Suppressor macrophage treated with lipopolysaccharide for 1 hour (primary cell): ENCODE measurements around the gene ZNF423.

ENCODE experiments used
- DNase-seq, 3 donors: peaks; one replicate each; pipeline ENCODE4 v3.0.0-alpha.2; 2020 to 2022

Gene ZNF423

DNA sequence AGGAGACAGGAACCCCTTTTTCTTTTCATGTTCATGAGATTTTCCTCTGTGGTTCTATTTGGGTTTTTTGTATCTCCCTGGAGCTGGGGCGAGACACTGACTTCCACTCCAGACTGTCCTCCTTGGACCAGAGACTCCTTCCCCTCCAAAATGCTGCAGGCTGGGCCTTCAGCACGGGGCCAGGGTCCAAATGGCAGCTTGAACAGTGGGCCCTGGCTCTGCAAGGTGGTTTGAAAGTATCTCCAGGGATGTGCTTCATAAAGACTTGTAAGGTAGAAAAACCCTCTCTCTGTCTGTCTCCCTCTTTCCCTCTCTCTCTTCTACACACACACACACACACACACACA is 236.1 kb downstream of the ZNF423 start:
- DNase-seq: no peak

DNA sequence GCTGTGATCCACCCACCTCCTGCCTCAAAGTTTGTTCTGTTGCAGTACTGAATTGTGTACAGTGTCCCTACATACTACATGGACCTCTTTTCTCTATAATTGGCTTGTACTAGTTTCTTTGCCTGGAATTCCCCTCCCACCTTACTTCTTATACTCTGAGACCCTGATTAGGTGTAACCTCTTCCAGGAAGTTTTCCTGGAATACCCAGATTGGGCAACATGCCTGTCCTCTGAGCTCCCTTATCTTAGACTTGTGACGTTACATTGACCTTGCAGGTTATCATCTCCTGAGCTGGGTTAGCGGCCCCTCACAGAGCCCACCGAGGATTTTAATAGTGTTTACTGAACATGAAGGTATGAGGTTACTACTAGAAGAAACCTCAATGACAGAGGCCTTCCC is 237.0 kb downstream of the ZNF423 start:
- DNase-seq: no peak

DNA sequence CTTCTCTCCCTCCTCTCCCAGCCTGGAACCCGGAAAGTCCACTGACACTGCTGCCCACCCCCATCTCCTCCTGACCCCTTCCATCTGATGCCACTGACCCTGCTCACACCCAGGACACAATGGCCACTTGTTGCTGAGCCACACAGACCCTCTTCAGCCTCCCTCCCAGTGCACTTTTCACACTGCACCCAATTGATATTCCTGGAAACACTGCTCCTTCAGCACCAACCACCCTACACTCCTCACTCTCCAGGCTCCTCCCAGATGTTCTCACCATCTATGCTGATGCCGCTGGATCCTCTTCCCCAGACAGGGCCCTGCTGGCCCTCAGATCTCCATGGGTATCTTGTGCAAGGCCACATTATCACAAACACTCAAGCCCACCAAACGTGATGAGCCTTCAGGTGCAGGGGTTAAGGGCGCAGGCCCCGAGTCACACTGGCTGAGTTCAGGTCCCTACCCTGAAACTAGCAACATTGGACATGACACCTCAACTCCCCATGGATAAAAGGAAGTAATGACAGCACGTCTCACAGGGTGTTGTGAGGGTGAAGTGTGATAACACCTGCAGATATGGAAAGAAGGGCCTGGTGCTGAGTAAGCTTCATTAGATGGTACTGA is 238.1 kb downstream of the ZNF423 start:
- no peak for DNase-seq

DNA sequence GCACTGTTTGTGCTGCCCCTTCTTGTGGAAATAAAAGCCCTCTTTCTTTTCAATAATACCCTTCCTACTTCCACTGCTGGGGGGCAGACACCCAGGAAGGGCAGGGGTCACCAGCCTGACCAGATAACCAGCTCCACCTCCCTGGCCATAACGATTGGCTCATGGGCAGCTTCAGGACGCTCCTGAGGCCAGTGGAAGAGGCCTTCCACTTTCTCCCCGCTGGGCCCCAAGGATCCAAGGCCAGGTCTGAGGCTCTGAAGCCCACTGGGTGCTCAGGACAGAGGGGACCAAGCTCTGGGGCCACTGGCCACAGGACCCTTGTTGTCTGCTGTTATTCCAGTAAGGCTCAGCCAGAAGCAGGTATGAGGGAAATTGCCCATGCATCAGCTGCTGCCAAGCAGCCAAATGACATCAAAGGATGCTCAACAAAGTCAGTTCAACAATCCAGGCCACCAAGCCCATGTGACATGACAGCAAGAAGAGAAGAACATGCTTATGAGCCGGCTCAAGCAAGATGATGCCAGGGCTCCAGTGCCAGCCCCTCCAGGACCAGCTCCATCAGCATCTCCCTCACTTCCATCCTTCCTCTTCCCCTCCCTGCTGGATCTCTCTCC is 238.8 kb downstream of the ZNF423 start:
- no peak for DNase-seq

DNA sequence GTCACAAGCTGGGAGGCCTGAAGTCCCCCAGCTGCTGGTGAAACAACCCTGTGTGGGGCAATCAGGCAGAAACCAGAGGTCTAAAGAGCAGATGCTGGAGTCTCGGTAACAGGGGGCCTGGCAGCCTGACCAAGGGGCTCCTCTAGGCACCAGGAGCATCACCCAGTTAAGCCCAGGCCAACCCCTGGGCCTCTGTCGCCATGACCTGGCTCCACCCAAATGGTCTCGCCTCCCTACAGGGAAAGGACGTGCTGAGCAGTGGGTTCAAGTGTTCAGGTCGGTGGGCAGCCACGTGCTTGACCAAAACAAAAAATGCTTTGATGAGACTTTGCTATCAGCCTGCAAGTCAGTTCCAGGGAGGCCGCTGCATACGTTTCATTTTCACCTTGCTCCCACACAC is 240.3 kb downstream of the ZNF423 start:
- DNase-seq: no peak

DNA sequence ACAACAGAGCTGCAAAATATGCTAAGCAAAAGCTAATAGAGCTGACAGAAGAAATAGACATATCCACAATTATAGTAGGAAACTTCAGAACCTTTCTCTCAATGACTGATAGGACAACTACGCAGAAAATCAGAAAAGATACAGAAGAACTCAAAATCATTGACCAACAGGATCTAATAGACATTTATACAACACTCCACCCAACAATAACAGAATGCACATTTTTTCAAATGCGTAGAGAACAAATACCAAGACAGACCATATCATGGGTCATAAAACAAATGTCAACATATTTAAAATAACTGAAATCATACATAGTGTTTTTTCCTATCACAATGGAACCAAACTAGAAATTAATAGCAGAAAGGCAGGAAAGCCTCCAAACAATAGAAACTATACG is 244.9 kb downstream of the ZNF423 start:
- no peak for DNase-seq

DNA sequence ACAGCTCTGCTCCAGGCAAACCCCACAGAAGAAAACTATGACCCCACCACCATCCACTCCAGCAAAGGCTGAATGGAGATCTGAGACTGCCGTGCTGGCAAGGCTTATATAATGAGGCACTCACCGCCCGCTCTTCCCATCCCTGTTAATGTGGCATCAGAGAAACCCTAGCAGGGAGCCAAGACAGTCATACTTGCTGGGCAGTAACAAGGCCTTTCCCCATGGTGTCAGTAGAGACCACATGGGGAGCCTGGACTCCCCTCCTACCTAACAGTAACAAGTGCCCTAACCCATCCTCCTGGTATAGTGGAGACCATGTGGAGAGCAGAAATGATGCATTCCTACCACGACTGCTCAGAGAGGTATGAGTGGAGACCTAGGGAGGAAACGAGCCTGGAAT is 247.1 kb downstream of the ZNF423 start:
- no peak for DNase-seq

DNA sequence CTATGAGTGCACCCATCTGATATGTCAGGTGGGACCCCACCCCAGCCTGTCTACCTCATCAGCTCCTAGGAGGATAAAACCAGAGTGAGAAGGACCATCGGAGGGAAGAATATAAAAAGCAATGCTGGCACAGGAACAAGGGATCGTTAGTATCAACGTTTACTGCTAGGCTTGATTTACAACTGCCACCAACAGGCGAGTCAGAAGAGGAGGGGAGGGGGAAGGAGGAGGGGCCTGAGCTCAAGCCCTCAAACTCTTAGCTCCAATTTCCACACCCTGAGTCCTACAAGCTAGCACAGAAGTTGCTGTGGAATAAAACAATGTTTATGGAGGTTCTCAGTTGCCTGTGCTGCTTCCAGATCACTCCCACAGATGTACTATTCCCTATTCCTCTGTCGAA is 247.8 kb downstream of the ZNF423 start:
- DNase-seq: no peak

DNA sequence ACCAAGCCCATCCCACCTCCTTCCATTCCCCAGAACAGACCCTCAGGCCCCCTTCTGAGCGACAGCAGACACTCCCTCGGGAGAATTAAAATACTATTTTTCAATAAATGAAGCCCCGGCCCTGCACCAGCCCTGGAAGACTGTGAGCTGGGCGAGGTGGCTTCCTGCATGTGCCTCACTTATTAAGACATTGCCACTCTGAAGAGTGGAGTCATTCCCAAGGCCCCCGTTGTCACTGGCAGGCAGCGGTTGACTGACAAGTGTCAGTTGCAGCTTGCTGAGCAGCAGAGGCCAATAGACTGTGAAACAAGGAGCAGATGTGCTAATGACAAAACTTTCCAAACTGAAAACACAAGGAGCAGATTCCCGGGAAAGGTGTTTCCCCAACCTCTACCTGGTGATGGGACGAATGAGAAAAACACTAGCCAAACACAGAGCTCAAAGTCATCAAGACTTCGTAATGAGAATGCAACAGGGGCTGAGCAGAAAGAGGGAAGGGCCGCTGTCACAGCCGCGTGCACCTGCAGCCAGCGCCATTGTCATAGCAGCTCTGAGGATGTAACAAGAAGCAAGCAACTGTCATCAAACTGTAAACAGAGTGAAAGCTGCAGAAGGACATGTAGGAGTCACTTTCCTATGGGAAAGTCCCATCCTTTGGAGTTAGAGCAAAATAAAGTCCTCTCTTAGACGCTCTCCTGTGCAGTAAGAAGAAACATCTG is 250.2 kb downstream of the ZNF423 start:
- no peak for DNase-seq

DNA sequence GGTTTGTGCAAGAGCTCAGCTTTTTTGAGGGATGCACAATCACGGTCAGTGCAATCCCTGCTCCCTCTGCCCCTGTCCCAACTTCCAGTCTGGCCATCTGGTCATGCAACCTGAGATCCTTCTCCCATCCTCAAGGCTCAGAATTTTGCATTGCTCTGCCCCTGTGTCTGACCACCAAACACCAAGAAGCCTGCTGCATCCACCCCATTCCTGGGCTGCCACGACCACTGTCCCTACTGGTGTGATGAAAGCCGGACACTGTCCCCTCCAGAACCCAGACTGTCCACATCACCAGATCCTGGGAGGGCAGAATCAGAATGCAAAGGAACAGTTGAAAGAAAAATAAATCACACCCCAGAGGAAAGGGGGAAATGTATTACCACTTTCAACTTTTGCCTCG is 251.3 kb downstream of the ZNF423 start:
- no peak for DNase-seq

DNA sequence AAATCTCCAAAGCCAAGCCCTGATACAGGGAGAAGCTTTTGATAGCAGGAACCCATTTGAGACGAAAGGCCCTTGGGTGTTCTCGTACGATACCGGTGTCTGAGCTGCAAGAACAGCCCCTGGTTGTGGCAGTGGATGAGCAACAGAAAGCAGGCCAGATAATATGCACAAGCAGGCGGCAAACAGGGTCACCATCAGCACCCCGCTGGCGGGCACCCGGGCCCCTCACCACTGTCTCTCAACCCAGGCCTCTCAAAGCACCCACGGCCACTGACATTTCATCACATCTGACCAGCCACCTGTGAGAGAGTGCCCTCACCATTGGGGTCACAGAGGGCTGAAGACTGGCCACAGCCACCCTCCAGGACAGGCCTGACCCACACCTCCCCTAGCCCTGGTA is 252.0 kb downstream of the ZNF423 start:
- DNase-seq: no peak

DNA sequence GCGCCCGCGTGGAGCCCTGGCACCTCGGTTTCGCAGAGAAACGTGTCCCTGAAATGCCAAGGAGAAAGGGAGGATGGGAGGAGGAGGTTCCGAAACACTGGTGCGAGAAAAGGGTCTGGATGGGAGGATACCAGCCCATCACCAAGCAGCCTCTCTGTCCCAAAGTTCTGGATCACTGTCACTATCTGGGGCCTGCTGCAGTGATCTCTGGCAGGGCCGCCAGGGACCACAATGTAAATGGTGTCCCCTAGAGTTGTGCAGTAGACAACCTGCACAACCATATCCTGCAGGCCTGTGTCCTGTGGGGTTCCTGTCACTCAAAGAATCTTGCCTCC is 253.0 kb downstream of the ZNF423 start:
- no peak for DNase-seq

DNA sequence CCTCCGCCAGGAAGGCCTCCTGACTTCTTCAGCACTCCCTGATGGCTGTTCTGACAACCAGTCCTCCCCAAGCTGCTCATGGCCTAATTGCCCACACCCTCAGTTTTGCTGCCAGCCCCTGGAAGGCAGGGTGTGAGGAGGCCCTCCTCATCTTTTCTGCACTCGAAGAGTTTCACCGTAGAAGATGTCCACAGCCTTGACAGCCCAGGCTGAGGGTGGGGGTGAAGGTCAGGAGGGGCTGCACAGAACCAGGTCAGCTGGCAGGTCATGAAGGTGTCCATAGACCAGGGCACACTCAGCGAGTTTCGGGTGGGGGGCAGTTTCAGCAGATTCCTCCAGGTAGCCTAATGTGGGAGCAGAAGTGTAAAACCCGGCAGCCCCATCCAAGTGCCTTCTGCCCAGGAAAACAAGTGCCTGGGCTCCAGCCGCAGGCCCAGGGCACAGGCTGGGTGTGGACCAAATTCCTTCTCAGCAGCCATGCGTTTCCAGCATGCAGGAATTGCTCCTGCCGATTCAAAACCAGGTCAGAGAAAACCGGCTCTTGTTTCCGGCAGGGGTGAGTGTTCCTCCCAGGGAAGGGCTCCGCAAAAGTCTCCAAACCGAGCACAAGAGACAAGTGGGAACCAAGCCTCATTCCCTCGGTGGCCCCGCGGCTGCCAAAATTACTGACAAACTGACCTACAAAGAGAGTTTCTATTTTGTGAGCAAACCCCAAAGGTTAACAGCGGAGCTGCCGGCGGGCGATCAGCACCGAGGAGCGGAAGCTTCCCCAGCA is 253.5 kb downstream of the ZNF423 start:
- no peak for DNase-seq

DNA sequence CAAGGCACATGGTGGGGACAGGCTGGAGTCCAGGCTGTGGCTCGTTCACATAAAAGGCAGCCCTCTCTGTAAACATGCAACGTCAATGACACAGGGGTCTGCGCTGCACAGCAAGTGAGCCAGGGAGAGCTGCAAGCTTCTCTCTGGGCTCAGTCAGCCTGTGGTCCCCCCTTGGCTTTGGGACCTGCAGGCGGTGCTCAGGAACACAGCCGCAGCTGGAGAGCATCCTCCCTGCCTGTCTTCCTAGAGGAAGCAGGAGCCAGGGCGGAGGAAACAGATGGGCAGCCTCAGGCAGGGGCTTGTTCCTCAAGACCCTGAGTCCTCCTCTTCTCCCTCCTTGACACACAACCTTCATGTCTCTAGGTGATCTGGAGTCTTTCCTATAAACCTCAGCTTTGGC is 254.3 kb downstream of the ZNF423 start:
- no peak for DNase-seq

DNA sequence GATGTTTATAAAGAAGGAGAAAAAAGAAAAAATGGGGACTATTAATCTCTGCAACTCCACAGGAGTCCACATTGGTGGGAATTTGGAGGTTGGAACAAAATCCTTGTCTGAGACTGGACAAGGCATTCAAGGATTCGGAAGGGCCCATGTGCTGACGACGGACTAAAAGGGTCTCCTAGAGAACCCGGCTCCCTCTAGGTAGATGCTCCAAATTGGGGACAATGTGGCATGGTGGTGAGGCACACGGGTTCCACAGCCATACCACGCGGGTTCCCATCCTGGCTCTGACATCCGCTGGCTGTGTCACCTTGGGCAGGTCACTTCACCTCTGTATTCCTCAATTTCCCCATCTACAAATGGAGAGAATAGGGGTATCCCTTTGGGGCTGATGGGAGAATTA is 254.9 kb downstream of the ZNF423 start:
- DNase-seq: no peak

DNA sequence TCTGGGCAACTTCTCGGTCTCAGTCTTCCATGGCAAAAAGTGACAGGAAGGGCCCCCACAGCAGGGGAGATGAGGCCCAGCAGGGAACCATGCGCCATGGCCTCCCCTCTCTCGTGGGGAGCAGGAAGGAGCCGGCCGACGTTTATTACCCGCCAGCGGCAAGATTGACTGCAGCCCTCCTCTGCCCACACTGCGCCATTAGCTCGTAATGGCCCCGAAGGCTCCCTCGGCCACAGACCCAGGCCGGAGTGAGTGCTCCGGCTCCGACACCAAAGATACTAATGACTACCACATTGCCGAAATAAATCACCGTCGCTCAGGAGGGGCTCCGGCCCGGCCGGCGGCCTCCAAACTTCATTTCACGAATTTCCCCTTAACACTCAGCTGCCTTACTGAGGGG is 255.4 kb downstream of the ZNF423 start:
- no peak for DNase-seq

DNA sequence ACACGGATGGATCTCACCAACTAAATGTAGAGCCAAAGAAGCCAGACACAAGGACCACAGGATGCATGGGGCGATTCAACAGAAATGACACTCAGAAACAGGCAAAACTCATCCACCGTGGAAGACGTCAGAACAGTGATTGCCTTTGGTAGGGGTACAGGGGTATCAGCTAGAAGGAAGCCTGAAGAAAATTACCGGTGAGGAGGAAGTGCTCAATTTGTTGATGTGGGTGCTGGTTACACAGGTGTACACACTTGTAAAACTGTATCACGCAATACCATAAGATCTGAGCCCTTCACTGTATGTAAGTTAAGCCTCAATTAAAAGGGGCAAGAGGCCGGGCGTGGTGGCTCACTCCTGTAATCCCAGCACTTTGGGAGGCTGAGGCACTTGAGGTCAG is 256.2 kb downstream of the ZNF423 start:
- no peak for DNase-seq

DNA sequence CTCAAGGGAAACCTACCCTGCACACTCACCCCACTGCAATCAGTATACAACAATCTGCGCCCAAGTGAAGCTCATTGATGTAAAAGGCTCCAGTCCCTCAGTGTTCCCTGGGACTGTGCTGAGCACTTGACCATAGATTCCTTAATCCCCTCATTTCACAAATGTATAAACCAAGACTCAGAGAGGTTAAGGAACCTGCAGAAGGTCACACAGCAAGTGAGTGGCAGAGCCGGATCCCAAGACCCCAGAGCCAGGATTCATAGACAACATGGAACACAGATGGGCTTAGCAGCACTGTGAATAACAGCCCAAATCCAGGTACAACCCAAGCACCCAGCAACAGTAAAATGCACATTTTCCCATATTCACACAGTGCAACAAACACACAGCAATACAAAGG is 256.6 kb downstream of the ZNF423 start:
- no peak for DNase-seq

DNA sequence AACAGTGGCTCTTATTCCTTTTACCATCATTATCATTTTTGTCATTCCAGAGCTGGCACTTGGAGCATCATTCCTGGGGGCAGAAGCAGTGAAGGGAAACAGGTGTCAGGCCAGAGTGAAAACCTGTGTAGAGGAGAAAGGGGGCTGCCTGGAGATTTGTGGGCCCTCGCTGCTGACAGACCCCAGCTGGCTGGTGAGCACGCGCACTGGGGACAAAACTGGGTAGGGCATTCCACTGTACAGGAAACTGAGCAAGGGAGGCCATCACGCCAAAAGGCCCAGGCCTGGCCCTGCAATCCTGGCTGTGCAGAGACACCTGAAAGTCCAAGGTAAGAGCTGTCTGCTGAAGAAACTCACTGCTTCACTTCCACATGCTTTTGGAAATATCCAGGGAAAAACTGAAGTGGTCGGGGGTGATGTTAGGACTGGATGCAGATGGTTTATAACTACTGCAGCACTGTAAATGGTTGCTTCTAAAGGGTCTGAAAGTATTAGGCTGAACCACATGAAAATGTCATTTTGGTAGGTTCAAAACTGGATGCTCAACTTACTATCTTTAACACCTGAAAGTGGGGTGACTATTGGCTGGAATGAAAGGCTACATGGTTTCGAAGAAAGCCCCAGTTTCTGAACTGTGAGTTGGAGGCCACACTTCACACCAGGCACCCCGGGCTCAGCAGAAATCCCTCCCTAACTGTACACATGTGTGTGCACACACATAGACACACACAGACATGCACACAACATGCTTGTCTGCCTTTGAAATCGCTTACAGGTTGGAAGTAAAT is 257.3 kb downstream of the ZNF423 start:
- DNase-seq: no peak

DNA sequence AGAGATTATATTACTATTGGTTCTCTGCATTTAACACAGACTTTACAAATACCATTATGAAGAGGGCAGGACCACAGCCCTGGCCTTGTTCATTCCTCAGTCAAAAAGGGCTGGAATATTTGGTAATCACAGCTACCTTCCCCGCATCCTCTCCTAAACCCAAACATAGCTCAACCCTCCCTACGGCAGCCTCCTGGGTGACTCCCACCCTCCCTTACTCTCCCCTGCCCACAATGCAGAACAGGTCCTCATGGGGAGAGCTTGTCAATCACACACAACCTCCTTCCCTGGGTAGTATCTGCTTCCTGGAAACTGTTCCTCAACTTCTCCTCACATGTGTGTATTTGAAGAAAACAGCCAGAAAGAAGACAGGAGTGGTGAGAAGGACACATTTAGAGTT is 258.1 kb downstream of the ZNF423 start:
- DNase-seq: no peak

DNA sequence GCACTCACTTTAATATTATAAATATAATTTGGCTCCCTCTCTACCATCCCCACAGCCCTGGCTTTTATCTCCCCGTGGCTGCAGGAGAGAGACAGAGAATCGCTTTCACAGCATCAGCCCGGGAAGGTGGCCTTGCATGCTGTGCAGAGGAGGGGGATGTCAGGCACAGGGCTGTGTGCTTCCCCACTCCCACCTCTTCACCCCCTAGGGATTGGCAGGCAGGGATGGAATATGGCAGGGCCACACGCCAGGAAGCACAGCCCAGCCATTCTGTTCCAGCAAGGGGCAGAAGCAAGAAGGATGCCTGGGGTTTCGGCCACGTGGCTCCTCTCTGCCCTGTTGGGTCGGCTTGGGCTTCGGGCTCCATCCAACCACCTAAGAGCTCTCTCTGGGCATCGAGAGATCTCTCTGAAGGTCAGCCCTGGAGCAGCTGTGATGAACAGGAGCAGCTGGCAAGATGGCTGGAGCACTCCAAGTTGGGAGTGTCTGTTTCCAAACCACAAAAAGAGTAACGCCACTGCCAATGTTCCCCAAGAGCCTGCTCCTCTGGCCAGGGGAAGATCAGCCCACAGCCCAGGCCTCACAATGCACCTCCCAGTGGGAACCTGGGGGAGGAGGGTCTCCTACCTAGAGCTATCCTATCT is 259.1 kb downstream of the ZNF423 start:
- DNase-seq: no peak

DNA sequence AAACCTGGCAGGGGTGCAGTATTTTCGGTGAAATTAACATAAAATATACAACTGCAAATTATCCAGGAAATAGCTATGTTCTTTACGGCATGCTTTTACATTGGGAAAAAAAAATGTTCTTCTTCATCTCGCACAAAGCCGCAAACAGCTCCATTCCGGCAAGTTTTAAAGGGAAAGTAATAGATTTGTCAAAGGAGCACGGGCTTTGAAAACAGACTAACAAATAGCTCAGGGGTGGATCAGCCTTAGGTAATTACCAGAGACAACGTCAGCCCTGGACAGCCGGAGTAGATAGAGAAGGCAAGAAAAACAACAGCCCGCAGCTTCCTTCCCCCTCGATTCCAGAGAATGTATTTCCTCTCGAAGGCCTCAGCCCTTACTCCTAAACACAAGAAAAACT is 259.8 kb downstream of the ZNF423 start:
- DNase-seq: peak in 2 of 3 donors; percentile 14 to 29
